Measurements from ENCODE around the gene CCDC88C. TPM values are rescaled to one million over a fixed set of nuclear protein-coding genes. Genes with fewer than 3 reads are reported as not detected.

The CCDC88C gene
- polyA plus RNA-seq, 2 of the 4 experiments (the other 2 are of a cell fraction), result 2.9 to 3.7 TPM

DNA sequence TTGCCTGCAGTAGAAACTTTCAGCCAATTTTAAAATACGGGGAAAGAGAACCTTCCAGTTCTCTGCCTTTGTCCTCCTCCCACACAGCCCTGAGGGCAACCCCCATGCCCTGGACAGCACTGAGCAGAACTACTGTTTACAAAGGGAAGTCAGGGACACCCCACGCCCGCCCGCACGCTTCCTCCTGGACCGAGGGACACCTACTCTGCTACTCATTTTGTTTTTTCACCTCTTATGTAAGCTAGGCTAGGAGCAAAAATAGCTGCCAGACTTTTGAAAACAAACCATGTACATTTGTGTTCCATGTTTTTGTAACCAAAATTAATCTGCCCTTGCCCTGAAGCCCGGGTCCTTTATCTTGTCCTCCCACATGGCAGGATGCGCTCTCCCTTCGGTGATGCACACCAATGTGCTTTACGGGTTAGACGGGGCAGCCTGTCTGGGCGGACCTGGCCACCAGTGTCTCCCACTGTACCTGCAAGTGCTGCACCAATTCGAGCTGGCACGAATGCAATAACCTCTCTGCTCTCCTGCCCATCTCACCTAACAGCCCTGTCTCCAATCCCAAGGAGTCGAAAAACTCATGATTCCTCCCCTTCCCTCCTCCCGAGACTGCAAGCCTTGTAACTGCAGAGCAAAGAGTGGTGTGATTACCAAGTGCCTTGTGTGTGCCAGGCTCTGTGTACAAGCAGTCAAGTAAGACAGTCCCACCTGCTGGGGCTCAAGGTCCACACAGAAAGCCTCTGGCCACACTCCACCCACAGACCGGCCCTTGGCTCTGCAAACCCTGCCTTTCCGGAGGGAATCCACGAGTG lies 85.2 kb downstream of the CCDC88C start:
- FAIRE-seq, result no peak
- no peaks in the 10 kb centered on the region for H3K9me3 ChIP-seq
- 0 out of 6 replicates have a peak, but pooled peaks of 1 of the 2 experiments have one; percentile 18 for ATAC-seq
- no peak for DNase-seq (ENCODE audit: low read depth in 1 of 2, low spot score in 1 of 2)
- ChIA-PET CTCF (interaction anchor here (1.4 to 4.0 kb wide), 2 partner anchors 9 to 87 kb away, joined by 4 to 18 read pairs; no protein-coding TSS in a partner anchor), POLR2A (no interaction called here)
- TF ChIP-seq, protein P1, sequence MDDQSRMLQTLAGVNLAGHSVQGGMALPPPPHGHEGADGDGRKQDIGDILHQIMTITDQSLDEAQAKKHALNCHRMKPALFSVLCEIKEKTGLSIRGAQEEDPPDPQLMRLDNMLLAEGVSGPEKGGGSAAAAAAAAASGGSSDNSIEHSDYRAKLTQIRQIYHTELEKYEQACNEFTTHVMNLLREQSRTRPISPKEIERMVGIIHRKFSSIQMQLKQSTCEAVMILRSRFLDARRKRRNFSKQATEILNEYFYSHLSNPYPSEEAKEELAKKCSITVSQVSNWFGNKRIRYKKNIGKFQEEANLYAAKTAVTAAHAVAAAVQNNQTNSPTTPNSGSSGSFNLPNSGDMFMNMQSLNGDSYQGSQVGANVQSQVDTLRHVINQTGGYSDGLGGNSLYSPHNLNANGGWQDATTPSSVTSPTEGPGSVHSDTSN (IDR thresholded peaks at IDR 0.05), result no peak
- TF ChIP-seq, protein P2, sequence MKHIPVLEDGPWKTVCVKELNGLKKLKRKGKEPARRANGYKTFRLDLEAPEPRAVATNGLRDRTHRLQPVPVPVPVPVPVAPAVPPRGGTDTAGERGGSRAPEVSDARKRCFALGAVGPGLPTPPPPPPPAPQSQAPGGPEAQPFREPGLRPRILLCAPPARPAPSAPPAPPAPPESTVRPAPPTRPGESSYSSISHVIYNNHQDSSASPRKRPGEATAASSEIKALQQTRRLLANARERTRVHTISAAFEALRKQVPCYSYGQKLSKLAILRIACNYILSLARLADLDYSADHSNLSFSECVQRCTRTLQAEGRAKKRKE (CRISPR knock-in tag; IDR thresholded peaks at IDR 0.05; ENCODE audit: low read depth), result no peak
- TF ChIP-seq MAFK (IDR thresholded peaks at IDR 0.05; ENCODE audit: partially characterized antibody), result no peak
- no peak for TF ChIP-seq USF2 (IDR thresholded peaks at IDR 0.05)
- TF ChIP-seq, protein P3, sequence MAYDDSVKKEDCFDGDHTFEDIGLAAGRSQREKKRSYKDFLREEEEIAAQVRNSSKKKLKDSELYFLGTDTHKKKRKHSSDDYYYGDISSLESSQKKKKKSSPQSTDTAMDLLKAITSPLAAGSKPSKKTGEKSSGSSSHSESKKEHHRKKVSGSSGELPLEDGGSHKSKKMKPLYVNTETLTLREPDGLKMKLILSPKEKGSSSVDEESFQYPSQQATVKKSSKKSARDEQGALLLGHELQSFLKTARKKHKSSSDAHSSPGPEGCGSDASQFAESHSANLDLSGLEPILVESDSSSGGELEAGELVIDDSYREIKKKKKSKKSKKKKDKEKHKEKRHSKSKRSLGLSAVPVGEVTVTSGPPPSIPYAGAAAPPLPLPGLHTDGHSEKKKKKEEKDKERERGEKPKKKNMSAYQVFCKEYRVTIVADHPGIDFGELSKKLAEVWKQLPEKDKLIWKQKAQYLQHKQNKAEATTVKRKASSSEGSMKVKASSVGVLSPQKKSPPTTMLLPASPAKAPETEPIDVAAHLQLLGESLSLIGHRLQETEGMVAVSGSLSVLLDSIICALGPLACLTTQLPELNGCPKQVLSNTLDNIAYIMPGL (CRISPR knock-in tag; IDR thresholded peaks at IDR 0.05; ENCODE audit: borderline replicate concordance), result no peak
- no peak for TF ChIP-seq POLR2AphosphoS2 (conservative IDR thresholded peaks at IDR 0.05; ENCODE audit: low read length)
- no peak for TF ChIP-seq NFE2L2 (conservative IDR thresholded peaks at IDR 0.05; ENCODE audit: low read length)
- TF ChIP-seq FOSB (CRISPR knock-in tag; IDR thresholded peaks at IDR 0.05), result no peak
- TF ChIP-seq CBX2 (IDR thresholded peaks at IDR 0.05; ENCODE audit: borderline replicate concordance, low read depth), result no peak
- TF ChIP-seq, protein P4, sequence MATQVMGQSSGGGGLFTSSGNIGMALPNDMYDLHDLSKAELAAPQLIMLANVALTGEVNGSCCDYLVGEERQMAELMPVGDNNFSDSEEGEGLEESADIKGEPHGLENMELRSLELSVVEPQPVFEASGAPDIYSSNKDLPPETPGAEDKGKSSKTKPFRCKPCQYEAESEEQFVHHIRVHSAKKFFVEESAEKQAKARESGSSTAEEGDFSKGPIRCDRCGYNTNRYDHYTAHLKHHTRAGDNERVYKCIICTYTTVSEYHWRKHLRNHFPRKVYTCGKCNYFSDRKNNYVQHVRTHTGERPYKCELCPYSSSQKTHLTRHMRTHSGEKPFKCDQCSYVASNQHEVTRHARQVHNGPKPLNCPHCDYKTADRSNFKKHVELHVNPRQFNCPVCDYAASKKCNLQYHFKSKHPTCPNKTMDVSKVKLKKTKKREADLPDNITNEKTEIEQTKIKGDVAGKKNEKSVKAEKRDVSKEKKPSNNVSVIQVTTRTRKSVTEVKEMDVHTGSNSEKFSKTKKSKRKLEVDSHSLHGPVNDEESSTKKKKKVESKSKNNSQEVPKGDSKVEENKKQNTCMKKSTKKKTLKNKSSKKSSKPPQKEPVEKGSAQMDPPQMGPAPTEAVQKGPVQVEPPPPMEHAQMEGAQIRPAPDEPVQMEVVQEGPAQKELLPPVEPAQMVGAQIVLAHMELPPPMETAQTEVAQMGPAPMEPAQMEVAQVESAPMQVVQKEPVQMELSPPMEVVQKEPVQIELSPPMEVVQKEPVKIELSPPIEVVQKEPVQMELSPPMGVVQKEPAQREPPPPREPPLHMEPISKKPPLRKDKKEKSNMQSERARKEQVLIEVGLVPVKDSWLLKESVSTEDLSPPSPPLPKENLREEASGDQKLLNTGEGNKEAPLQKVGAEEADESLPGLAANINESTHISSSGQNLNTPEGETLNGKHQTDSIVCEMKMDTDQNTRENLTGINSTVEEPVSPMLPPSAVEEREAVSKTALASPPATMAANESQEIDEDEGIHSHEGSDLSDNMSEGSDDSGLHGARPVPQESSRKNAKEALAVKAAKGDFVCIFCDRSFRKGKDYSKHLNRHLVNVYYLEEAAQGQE (IDR thresholded peaks at IDR 0.05), result no peak
- TF ChIP-seq EP300 (IDR thresholded peaks at IDR 0.05), result no peak
- no peak for TF ChIP-seq BCL3 (IDR thresholded peaks at IDR 0.05)
- TF ChIP-seq HEYL (CRISPR knock-in tag; IDR thresholded peaks at IDR 0.05), result no peak
- no peak for TF ChIP-seq E2F6 (IDR thresholded peaks at IDR 0.05; ENCODE audit: borderline replicate concordance, low read depth)
- TF ChIP-seq TFCP2L1 (CRISPR knock-in tag; IDR thresholded peaks at IDR 0.05), result no peak
- no peak for TF ChIP-seq SMC3 (IDR thresholded peaks at IDR 0.05)
- TF ChIP-seq HOXB13 (CRISPR knock-in tag; IDR thresholded peaks at IDR 0.05; ENCODE audit: low read depth), result no peak
- H3K4me1 ChIP-seq, result no peaks in the 10 kb centered on the region
- H3K27ac ChIP-seq, result no peak overlapping the region
- 69% methylated on average over 19 of the region's 19 CpGs for WGBS (ENCODE audit: missing lambda C conversion rate)
- no peak overlapping the region for H3K4me3 ChIP-seq
- no peak overlapping the region for H3K4me2 ChIP-seq

Measured in A549 (cell line).